ENCODE measurements around the gene CPT1A.

DNA sequence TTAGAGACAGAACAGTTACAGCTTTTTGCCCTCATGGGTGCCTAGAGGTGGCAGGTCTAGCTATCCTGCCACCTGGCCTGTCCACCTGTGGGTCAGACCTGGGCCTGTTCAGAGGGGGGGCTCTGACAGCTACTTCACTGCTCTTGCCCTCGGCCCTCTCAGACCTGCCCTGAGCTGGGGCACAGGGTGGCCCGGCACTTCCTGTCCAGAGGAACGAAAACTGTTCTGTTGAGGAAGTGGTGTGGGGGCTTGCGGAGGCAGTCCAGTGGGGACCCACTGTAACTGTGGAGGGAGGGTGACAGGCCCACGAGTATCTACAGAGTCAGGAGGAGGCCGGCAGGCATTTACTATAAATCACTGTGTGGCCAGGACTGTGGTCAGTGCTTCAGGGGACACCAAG is 106.6 kb downstream of the CPT1A start:
- TF ChIP-seq, protein P1, sequence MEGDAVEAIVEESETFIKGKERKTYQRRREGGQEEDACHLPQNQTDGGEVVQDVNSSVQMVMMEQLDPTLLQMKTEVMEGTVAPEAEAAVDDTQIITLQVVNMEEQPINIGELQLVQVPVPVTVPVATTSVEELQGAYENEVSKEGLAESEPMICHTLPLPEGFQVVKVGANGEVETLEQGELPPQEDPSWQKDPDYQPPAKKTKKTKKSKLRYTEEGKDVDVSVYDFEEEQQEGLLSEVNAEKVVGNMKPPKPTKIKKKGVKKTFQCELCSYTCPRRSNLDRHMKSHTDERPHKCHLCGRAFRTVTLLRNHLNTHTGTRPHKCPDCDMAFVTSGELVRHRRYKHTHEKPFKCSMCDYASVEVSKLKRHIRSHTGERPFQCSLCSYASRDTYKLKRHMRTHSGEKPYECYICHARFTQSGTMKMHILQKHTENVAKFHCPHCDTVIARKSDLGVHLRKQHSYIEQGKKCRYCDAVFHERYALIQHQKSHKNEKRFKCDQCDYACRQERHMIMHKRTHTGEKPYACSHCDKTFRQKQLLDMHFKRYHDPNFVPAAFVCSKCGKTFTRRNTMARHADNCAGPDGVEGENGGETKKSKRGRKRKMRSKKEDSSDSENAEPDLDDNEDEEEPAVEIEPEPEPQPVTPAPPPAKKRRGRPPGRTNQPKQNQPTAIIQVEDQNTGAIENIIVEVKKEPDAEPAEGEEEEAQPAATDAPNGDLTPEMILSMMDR (IDR thresholded peaks at IDR 0.05; ENCODE audit: low read length) = no peak
- TF ChIP-seq EZH2 (IDR thresholded peaks at IDR 0.05; ENCODE audit: borderline replicate concordance, low read length) = no peak
